Muscle of leg (tissue), 11 donors: ENCODE results near the gene TCEA2. TPM values are rescaled to one million over a fixed set of nuclear protein-coding genes. Genes with fewer than 3 reads are reported as not detected.

Experiments
- DNase-seq: peaks from one replicate; pipeline ENCODE4 v3.0.0; 2013
- H3K27ac ChIP-seq: one replicate; pipeline ENCODE4 v1.5.1; 2013; ENCODE audit warnings: mild to moderate bottlenecking, low read length, control low read depth
- H3K27me3 ChIP-seq: one replicate; pipeline ENCODE4 v1.6.1; 2013; ENCODE audit warnings: low read length; ENCODE audit not compliant: control insufficient read depth, insufficient read depth
- H3K36me3 ChIP-seq: one replicate; pipeline ENCODE4 v1.6.1; 2013; ENCODE audit warnings: low read length; ENCODE audit not compliant: control insufficient read depth, insufficient read depth
- H3K4me1 ChIP-seq: one replicate; pipeline ENCODE4 v1.6.1; 2013; ENCODE audit warnings: low read length; ENCODE audit not compliant: control insufficient read depth, insufficient read depth
- H3K4me3 ChIP-seq: one replicate; pipeline ENCODE4 v1.5.1; 2013; ENCODE audit warnings: low read length, control low read depth
- H3K9me3 ChIP-seq: replicated peaks from 2 replicates; pipeline ENCODE4 v1.6.1; 2013; ENCODE audit warnings: low read depth, low read length; ENCODE audit not compliant: control insufficient read depth
- WGBS: methylation state at CpG from one replicate; pipeline ENCODE4 v1.1.5; 2013; ENCODE audit warnings: missing lambda C conversion rate; ENCODE audit not compliant: insufficient coverage; 5-methylcytosine and 5-hydroxymethylcytosine counted together
- polyA plus RNA-seq, 8 donors: library from polyadenylated mRNA; unstranded; fragments of 120-200 nt; gene quantifications; one replicate each; pipeline versions ENCODE4 v1.2.1 to v1.2.3, GENCODE V29; 2013; ENCODE audit warnings: inconsistent platforms in 1 of 8, low replicate concordance in 1 of 8; ENCODE audit not compliant: insufficient read length in 8 of 8, insufficient read depth in 1 of 8
- total RNA-seq: library from RNA; stranded (reverse); fragments of 120-200 nt; gene quantifications from one replicate; pipeline ENCODE4 v1.2.4, GENCODE V29; 2013

Gene TCEA2
- total and polyA plus RNA-seq, 9 donors: 24.6 to 60.1 (median 46.8) TPM

DNA sequence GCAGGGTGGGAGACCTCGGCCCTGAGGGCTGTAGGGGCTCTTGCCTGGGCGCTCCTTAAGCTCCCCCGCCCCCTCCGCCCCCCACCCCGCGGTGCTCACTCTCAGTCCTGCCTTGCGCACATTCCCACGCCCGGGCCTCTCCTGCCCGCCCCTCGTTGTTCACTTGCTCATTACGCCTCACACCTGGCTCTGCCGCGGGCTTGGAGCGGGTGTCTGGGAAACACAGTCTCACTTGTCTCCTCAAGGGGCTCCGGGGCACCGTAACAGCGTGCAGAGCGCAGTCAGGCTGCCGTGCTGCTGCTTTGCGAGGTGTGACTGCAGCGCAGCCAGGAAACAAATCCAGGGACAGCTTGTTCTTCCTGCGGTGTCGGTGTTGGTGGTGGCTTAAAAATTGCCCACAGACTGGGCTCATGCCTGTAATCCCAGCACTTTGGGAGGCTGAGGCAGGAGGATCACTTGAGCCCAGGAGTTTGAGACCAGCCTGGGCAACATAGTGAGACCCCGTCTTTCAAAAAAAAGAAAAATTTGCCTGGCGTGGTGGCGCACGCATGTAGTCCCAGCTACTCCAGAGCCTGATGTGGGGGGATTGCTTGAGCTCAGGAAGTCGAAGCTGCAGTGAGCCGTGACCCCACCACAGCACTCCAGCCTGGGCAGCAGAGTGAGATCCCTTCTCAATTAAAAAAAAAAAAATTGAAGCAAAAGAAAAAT is 39.8 kb downstream of the TCEA2 start:
- H3K4me3 ChIP-seq: no peak overlapping the region
- WGBS: 18% methylated on average over 19 of the region's 30 CpGs
- H3K36me3 ChIP-seq: no peaks in the 10 kb centered on the region
- no peak overlapping the region for H3K27ac ChIP-seq
- no peaks in the 10 kb centered on the region for H3K9me3 ChIP-seq
- H3K27me3 ChIP-seq: peaks cover 45% of the 10 kb centered on the region
- peaks cover 30% of the 10 kb centered on the region for H3K4me1 ChIP-seq
- DNase-seq: no peak

DNA sequence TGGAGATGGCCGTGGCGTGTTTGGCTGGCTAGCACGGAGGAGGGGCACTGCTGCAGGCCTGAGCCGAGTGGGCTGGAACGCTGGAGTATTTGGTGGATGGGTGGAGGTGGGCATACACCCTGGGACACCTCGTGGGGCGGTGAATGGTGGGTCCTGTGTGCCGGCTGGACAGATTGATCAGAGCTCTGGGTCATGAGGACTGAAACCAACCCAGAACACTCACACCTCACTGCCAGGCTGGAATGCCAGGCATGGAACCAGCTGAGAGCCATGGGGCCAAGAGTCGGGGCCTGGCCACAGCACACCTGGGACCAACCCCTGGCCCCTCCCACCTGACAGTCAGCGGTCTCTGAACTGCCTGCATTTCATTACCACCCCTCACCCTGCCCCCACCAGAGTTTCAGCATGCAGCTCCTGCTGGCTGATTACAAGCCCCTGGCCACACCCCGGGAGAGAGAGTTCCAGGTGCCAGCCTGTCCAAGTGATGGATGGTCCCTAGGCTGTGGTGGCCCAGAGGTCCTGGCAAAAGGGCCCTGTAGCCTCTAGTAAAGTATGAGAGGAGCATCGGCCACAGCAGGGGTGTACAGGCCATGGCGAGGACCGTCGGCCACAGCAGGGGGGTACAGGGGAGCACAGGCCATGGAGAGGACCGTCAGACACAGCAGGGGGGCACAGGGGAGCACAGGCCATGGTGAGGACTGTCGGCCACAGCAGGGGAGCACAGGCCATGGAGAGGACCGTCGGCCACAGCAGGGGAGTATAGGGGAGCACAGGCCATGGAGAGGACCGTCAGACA is 41.1 kb downstream of the TCEA2 start:
- WGBS: 62% methylated on average over 12 of the region's 20 CpGs

DNA sequence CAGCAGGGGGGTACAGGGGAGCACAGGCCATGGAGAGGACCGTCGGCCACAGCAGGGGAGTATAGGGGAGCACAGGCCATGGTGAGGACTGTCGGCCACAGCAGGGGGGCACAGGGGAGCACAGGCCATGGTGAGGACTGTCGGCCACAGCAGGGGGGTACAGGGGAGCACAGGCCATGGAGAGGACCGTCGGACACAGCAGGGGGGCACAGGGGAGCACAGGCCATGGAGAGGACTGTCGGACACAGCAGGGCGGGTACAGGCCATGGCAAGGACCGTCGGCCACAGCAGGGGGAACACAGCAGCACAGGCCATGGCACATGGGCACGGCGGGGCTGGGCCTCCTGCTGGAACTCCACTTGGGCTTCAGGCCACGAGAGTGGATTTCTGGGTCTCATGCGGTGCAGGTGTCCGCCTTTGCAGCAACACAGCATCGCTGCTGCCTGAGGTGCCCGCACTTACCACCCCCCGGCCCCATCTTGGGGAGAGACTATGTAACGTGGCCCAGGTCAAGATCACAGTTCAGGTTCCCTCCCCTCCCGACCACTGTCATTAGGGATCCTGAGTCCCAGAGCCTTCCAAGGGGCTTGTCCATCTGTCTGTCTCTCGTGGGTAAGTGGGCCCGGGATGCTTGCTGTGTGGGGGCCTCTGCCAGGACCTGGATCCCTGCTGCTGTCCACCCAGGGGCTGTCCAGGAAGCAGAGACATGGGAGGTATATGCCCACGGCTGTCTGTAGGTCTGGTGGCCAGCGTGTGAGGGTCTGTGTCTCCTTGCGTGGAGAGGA is 41.9 kb downstream of the TCEA2 start:
- peaks cover 25% of the 10 kb centered on the region for H3K4me1 ChIP-seq
- H3K9me3 ChIP-seq: no peaks in the 10 kb centered on the region
- no peak overlapping the region for H3K4me3 ChIP-seq
- no peak for DNase-seq
- H3K36me3 ChIP-seq: no peaks in the 10 kb centered on the region
- WGBS: 87% methylated on average over 19 of the region's 25 CpGs
- H3K27me3 ChIP-seq: peaks cover 45% of the 10 kb centered on the region
- no peak overlapping the region for H3K27ac ChIP-seq

More for the DNA sequence above, 41.1 kb downstream of the TCEA2 start:
- no peak for DNase-seq
- H3K9me3 ChIP-seq: no peaks in the 10 kb centered on the region
- no peak overlapping the region for H3K27ac ChIP-seq
- peaks cover 45% of the 10 kb centered on the region for H3K27me3 ChIP-seq
- no peaks in the 10 kb centered on the region for H3K36me3 ChIP-seq
- H3K4me1 ChIP-seq: peaks cover 26% of the 10 kb centered on the region
- H3K4me3 ChIP-seq: no peak overlapping the region

DNA sequence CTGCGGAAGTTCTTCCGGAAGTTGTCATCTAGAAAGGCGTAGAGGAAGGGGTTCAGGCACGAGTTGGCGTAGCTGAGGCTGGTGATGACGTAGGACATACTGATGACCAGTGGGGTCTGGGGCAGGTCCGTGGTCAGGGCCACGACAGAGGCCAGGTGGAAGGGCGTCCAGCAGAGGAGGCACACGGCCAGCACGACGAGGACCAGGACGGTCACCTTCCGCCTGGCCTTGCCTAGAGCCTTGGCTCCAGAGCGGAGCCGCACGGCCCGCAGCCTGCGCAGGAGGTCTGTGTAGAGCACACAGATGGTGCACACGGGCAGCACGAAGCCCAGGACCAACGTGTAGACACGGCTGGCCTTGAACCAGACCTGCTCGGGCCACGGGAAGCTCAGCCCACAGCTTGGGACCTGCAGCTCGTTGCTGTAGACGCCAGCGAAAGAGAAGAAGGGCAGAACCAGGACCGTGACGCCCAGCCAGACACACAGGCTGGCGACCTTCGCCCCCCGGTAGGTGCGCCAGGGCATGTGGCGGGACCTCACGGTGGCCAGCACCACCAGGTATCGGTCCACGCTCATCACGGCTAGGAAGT is 42.9 kb downstream of the TCEA2 start:
- Histone ChIP-seq H3K36me3 (no peaks in the 10 kb centered on the region), H3K4me1 (peaks cover 29% of the 10 kb centered on the region), H3K9me3 (no peaks in the 10 kb centered on the region), H3K4me3 (no peak overlapping the region), H3K27me3 (peaks cover 37% of the 10 kb centered on the region), H3K27ac (no peak overlapping the region)
- WGBS: 89% methylated on average over 38 of the region's 39 CpGs
- DNase-seq: no peak

DNA sequence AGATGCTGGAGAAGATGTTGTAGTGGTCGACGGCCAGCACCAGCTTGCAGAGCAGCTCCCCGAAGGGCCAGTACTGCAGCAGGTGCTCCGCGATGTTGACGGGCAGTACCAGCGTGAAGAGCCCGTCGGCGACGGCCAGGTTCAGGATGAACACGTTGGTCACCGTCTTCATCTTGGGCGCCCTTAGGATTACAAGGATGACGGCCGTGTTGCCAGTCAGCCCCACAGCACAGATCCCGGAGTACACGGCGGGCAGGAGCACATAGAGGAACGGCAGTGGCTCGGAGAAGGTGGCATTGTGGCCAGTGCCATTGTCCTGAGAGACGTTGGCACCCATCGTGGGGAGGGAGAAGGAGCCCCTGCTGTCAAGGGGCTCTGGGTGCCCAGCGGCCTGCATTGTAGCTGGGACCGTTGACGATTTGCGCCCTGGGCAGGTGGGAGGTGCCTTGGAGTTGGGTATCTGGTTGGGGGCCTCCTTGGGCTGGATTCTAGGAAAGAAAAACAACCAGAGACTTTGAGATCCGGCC is 43.5 kb downstream of the TCEA2 start:
- Histone ChIP-seq H3K27ac (no peak overlapping the region), H3K4me1 (peaks cover 29% of the 10 kb centered on the region), H3K27me3 (peaks cover 32% of the 10 kb centered on the region), H3K36me3 (no peaks in the 10 kb centered on the region), H3K4me3 (no peak overlapping the region), H3K9me3 (no peaks in the 10 kb centered on the region)
- WGBS: 88% methylated on average over 28 of the region's 28 CpGs
- no peak for DNase-seq

DNA sequence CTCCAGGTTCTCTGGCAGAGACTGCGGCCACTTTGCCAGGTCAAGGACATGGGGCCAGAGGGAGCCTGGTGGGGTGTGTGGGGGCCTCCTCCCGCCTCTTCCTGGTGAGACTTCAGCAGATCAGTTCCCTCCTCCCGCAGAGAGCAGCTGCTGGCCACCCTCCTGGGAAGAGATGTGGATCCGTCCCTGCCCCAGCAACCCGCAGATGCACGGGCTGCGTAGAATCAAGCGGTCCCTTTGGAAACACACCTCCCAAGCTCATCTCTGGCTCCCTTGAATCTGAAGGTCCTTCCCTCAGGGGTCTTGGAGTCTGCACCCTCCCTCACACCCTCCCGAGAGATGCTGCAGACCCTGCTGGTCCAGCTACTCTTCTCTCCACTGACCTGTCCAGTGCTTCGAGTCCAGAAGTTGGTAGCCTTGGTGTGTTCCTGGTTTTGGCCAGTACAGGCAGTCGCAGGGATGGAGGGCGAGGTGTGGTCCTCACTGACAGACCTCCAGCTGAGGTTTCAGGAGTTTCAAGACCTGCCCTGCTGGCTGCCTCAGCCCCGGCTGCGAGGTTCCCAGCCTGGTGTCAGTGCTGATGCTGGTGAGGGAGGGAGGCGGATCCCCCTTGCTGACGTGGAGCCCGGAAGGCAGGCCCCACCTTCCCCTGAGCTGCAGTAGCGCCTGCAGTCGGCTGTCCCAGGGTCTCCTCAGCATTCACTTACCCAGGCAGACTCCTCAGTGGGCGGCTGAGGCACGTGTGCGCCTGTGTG is 44.2 kb downstream of the TCEA2 start, which contains the start of gene NPBWR2:
TSS of gene NPBWR2 (minus strand) at position 585 of the 755 bp plus-strand sequence. CDS start 734 bp downstream, outside the sequence.
- Histone ChIP-seq H3K9me3 (no peaks in the 10 kb centered on the region), H3K27ac (no peak within 1 kb of the TSS), H3K27me3 (peaks cover 25% of the 10 kb centered on the region), H3K4me3 (no peak within 1 kb of the TSS), H3K36me3 (no peaks in the 10 kb centered on the region), H3K4me1 (peaks cover 22% of the 10 kb centered on the region)
- no peak for DNase-seq
- WGBS: 44% methylated on average over 19 of the region's 22 CpGs

DNA sequence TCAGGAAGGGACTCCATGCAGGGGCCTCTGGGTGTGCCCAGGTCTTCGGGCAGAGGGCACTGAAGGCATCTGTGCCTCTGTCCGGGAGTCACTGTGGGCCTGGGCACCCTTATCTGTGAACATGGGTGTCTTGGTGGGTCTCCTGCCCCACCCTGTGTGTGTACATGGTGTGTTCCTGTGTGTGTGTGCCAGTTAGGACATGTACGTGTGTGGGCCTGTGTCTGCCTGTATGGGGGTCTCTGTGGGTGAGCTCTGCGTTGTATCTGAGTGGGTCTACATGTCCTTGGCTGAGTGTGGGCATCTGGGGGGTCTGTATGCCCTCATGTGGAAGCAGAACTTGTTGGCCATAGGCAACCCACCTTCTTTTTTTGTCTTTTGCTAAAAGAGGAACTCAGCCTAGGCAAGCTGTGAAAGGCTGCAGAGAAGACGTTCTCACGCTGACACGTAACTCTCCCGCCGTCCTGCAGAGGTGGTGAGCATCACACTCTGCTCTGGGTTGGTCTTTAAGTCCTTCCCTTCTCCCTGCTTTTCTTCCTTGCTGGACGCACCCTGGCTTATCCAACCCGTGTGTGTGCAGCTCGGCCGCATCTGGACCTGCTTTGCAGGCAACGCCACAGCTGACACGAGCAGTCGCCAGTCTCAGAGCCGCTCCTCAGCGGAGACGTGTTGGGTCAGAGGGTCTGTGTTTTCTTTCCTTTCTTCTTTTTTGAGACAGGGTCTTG is 44.9 kb downstream of the TCEA2 start:
- Histone ChIP-seq H3K36me3 (no peaks in the 10 kb centered on the region), H3K27me3 (peaks cover 20% of the 10 kb centered on the region), H3K4me3 (no peak overlapping the region), H3K4me1 (peaks cover 19% of the 10 kb centered on the region), H3K27ac (no peak overlapping the region), H3K9me3 (no peaks in the 10 kb centered on the region)
- 40% methylated on average over 16 of the region's 19 CpGs for WGBS
- DNase-seq: no peak

DNA sequence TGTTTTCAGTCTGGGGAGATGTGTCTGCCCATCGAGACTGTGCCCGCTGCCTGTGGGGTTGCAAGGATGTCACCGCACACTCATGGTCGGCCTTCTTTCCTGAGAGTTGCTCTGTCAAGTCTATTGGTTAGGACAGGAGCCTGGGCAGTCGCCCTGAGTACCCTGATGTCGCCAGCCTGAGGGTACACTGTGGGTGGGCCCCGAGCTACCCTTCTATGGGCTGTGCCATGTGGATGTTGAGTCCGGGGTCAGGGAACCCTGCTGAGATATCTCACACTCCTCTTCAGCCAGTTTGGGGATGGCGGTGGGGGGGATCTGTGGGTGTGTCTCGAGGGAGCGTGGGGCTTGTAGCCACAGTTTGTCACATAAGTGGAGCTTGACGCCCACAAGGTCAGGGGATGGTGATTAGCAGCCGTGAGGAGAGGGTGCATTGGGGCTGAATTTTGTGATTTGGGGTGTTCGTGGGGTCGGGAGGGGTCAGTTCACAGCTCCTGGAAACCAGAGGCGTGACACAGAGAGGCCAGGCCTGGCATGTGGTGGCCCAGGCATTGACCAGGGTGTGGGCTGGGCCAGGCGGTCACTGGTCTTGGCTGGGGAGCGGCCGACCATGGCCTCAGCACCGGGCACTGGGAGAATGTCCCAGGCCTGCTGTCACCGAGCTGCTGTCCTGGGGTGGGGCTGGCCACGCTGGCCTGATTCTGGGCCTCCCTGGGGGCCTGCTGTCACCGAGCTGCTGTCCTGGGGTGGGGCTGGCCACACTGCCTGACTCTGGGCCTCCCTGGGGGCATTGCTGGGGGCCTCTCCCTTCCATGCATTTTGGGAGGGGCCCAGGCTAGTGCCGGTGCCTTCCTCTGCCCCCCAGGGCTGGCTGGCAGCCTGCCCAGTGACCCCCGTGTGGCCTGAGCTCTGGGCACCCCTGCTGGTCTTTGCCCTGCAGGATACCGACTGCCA is 46.0 kb downstream of the TCEA2 start:
- DNase-seq: no peak

More for the DNA sequence above, 46.0 kb downstream of the TCEA2 start:
- H3K9me3 ChIP-seq: no peaks in the 10 kb centered on the region
- WGBS: 76% methylated on average over 19 of the region's 26 CpGs
- no peaks in the 10 kb centered on the region for H3K36me3 ChIP-seq
- no peak overlapping the region for H3K27ac ChIP-seq
- H3K4me3 ChIP-seq: no peak overlapping the region
- peaks cover 9% of the 10 kb centered on the region for H3K27me3 ChIP-seq
- peaks cover 19% of the 10 kb centered on the region for H3K4me1 ChIP-seq
